Kidney tubule cell (primary cell): ENCODE measurements around the gene TTF2.

Source experiments
- DNase-seq: peaks from one replicate; pipeline ENCODE4 v3.0.0-alpha.2; 2018; ENCODE audit warnings: low spot score

Gene TTF2

GRCh38 chr1:117046781-117047180, 13.3 kb upstream of the TTF2 start:
- no peak for DNase-seq

GRCh38 chr1:117047271-117047670, 12.9 kb upstream of the TTF2 start:
- DNase-seq: no peak

GRCh38 chr1:117049857-117050256, 10.3 kb upstream of the TTF2 start:
- no peak for DNase-seq

GRCh38 chr1:117051224-117052064, 8.7 kb upstream of the TTF2 start:
- DNase-seq: peak; percentile 41

- DNase-seq: no peak
These were observed 6.1 kb upstream of the TTF2 start for GRCh38 chr1:117054068-117054467.

- no peak for DNase-seq
These were observed 1.3 kb upstream of the TTF2 start for GRCh38 chr1:117058810-117059209.

GRCh38 chr1:117059334-117059677, 820 bp upstream of the TTF2 start:
- DNase-seq: peak; percentile 64

- DNase-seq: peak; percentile 67
These were observed 553 bp downstream of the TTF2 start for GRCh38 chr1:117060441-117061317.

- peak; percentile 70 for DNase-seq
These were observed 1.9 kb downstream of the TTF2 start for GRCh38 chr1:117061986-117062415.

- no peak for DNase-seq
These were observed 6.2 kb downstream of the TTF2 start for GRCh38 chr1:117066367-117066766.

- peak; percentile 67 for DNase-seq
These were observed 7.6 kb downstream of the TTF2 start for GRCh38 chr1:117067533-117068370.

GRCh38 chr1:117068580-117068979, 8.5 kb downstream of the TTF2 start:
- DNase-seq: no peak

- DNase-seq: no peak
These were observed 9.2 kb downstream of the TTF2 start for GRCh38 chr1:117069220-117069844.

- no peak for DNase-seq
These were observed 10.0 kb downstream of the TTF2 start for GRCh38 chr1:117070124-117070523.

- no peak for DNase-seq
These were observed 16.5 kb downstream of the TTF2 start for GRCh38 chr1:117076648-117077047.

GRCh38 chr1:117077267-117077666, 17.1 kb downstream of the TTF2 start:
- peak; percentile 98 for DNase-seq

GRCh38 chr1:117079737-117080136, 19.6 kb downstream of the TTF2 start:
- no peak for DNase-seq

GRCh38 chr1:117084231-117084630, 24.1 kb downstream of the TTF2 start:
- no peak for DNase-seq

- no peak for DNase-seq
These were observed 27.6 kb downstream of the TTF2 start for GRCh38 chr1:117087686-117088085.

- DNase-seq: no peak
These were observed 29.9 kb downstream of the TTF2 start for GRCh38 chr1:117089996-117090395.

- DNase-seq: no peak
These were observed 32.5 kb downstream of the TTF2 start for GRCh38 chr1:117092594-117092993.

- DNase-seq: peak; percentile 50
These were observed 33.0 kb downstream of the TTF2 start for GRCh38 chr1:117093091-117093534.
